Motor neuron (in vitro differentiated cells): Measurements from ENCODE around the gene PLCB1. TPM values are rescaled to one million over a fixed set of nuclear protein-coding genes. Genes with fewer than 3 reads are reported as not detected.
"Not testable (repeated sequence)": the region's sequence is repeated elsewhere in the genome, so short reads cannot be mapped to it uniquely, and the experiment has no call there.

Experiments used
- ATAC-seq, 8 experiments: fragments of 200-7000 bp; cut with Tn5 transposase; replicated peaks in 6 of 8; 2 replicates each; pipeline ENCODE4 v1.8.0; 2021; ENCODE audit warnings: mild to moderate bottlenecking in 8 of 8, moderate library complexity in 8 of 8
- H3K27ac ChIP-seq, 2 donors: fragments of 250-450 bp; sonication (Bioruptor Pico); 2 replicates each; pipeline ENCODE4 v1.9.0; 2021; ENCODE audit warnings: antibody characterized with exemption in 2 of 2, mild to moderate bottlenecking in 2 of 2, moderate library complexity in 1 of 2
- H3K4me1 ChIP-seq, 2 donors: fragments of 250-450 bp; sonication (Bioruptor Pico); replicated peaks in 1 of 2; 2 replicates each; pipeline ENCODE4 v1.6.1; 2021; ENCODE audit warnings: antibody characterized with exemption in 2 of 2, mild to moderate bottlenecking in 2 of 2, moderate library complexity in 1 of 2
- H3K4me3 ChIP-seq, 5 donors: fragments of 250-450 bp; sonication (Bioruptor Pico); 2 replicates each; pipeline ENCODE4 v1.9.0; 2021; ENCODE audit warnings: antibody characterized with exemption in 5 of 5, mild to moderate bottlenecking in 5 of 5, moderate library complexity in 4 of 5
- WGBS, 10 experiments: fragments of 450-650 bp; shearing (Covaris generic); methylation state at CpG; one replicate each; pipeline ENCODE4 v1.0.0; 2022; 5-methylcytosine and 5-hydroxymethylcytosine counted together
- in situ Hi-C, 9 experiments: fragments of 400-800 bp; cut with MboI; loops; one replicate each; pipeline ENCODE4 v1.15.0; 2021; ENCODE audit warnings: low sequenced_read_pairs in 9 of 9, low pct_unique_long_range_greater_than_20kb in 2 of 9; ENCODE audit not compliant: unreplicated experiment in 9 of 9
- total RNA-seq, 8 experiments: library from RNA; unstranded; fragments of 300-600 nt; gene quantifications; 2 replicates each; pipeline versions ENCODE4 v1.2.3 to v1.2.4, GENCODE V29; 2022

Gene PLCB1
- total RNA-seq, 8 experiments from 2014 or later, result 7.7 to 65.5 (median 36.2) TPM

GRCh38 chr20:8464368-8464767, 332.3 kb downstream of the PLCB1 start:
- no peak for ATAC-seq
- Histone ChIP-seq H3K27ac (no peak overlapping the region), H3K4me1 (no peaks in the 10 kb centered on the region), H3K4me3 (no peak overlapping the region)
- in situ Hi-C loops, result no loop called here
- WGBS, 10 experiments, result 56 to 100% (median 90%) methylated on average over 1 to 2 of the region's 2 CpGs

- H3K4me3 ChIP-seq, ATAC-seq, in situ Hi-C loops, H3K4me1 ChIP-seq, H3K27ac ChIP-seq: not testable (repeated sequence)
- 33 to 100% (median 71%) methylated on average over 1 to 2 of the region's 2 CpGs; no CpG with 5 or more reads in 3 of the 10 experiments for WGBS, 10 experiments
These were observed 334.7 kb downstream of the PLCB1 start for GRCh38 chr20:8466781-8467180.

GRCh38 chr20:8470156-8470555, 338.1 kb downstream of the PLCB1 start:
- Histone ChIP-seq H3K4me3 (no peak overlapping the region), H3K4me1 (peaks cover 4 to 17% of the 10 kb centered on the region in 2 donors), H3K27ac (no peak overlapping the region)
- no peak for ATAC-seq
- WGBS, 10 experiments, result 0 to 100% (median 86%) methylated on average over 1 of the region's 1 CpG; no CpG with 5 or more reads in 5 of the 10 experiments
- in situ Hi-C loops, result no loop called here

- 62 to 100% (median 76%) methylated on average over 1 to 2 of the region's 2 CpGs for WGBS, 10 experiments
- ATAC-seq, result no peak
- in situ Hi-C loops, result no loop called here
These were observed 339.4 kb downstream of the PLCB1 start for GRCh38 chr20:8471465-8471864.

GRCh38 chr20:8473459-8473858, 341.4 kb downstream of the PLCB1 start:
- H3K4me1 ChIP-seq, result peaks cover 4 to 17% of the 10 kb centered on the region in 2 donors
- H3K27ac ChIP-seq, result peak overlapping the region in 1 of 2 donors; percentile 57
- WGBS, 10 experiments, result 14 to 100% (median 65%) methylated on average over 1 of the region's 1 CpG; no CpG with 5 or more reads in 4 of the 10 experiments
- H3K4me3 ChIP-seq, result no peak overlapping the region
- peak in 5 of 8 experiments; percentile 96 to 99 (median 96) for ATAC-seq
- in situ Hi-C loops, result no loop called here

More at GRCh38 chr20:8471465-8471864, 339.4 kb downstream of the PLCB1 start:
- no peak overlapping the region for H3K27ac ChIP-seq
- no peak overlapping the region for H3K4me3 ChIP-seq
- peaks cover 4 to 17% of the 10 kb centered on the region in 2 donors for H3K4me1 ChIP-seq

- peaks cover 4 to 17% of the 10 kb centered on the region in 2 donors for H3K4me1 ChIP-seq
- peak in 4 of 8 experiments; percentile 23 to 54 (median 42) for ATAC-seq
- peak overlapping the region in 1 of 2 donors; percentile 57 for H3K27ac ChIP-seq
- in situ Hi-C loops, result no loop called here
- H3K4me3 ChIP-seq, result no peak overlapping the region
- WGBS, 10 experiments, result 56 to 100% (median 87%) methylated on average over 1 to 4 of the region's 4 CpGs
These were observed 342.1 kb downstream of the PLCB1 start for GRCh38 chr20:8474027-8474668.

GRCh38 chr20:8476021-8476420, 344.0 kb downstream of the PLCB1 start:
- in situ Hi-C loops, result no loop called here
- Histone ChIP-seq H3K27ac (no peak overlapping the region), H3K4me3 (no peak overlapping the region), H3K4me1 (peaks cover 4 to 17% of the 10 kb centered on the region in 2 donors)
- 93 to 100% (median 100%) methylated on average over 2 of the region's 2 CpGs; no CpG with 5 or more reads in 7 of the 10 experiments for WGBS, 10 experiments
- no peak for ATAC-seq

GRCh38 chr20:8480597-8480996, 348.5 kb downstream of the PLCB1 start:
- in situ Hi-C loops, result no loop called here
- Histone ChIP-seq H3K4me3 (no peak overlapping the region), H3K4me1 (peaks cover 0 to 5% of the 10 kb centered on the region in 2 donors), H3K27ac (no peak overlapping the region)
- 91 to 100% (median 97%) methylated on average over 3 to 6 of the region's 6 CpGs; no CpG with 5 or more reads in 3 of the 10 experiments for WGBS, 10 experiments
- ATAC-seq, result no peak

GRCh38 chr20:8487696-8488095, 355.6 kb downstream of the PLCB1 start:
- no peak overlapping the region for H3K4me3 ChIP-seq
- no peak overlapping the region for H3K27ac ChIP-seq
- peak in 2 of 8 experiments; percentile 45 to 77 for ATAC-seq
- WGBS, 10 experiments, result 0 to 100% (median 80%) methylated on average over 1 to 4 of the region's 7 CpGs; no CpG with 5 or more reads in 1 of the 10 experiments
- in situ Hi-C loops, result no loop called here
- no peaks in the 10 kb centered on the region for H3K4me1 ChIP-seq

GRCh38 chr20:8489094-8489883, 357.2 kb downstream of the PLCB1 start:
- WGBS, 10 experiments, result 71 to 100% (median 86%) methylated on average over 1 to 6 of the region's 6 CpGs
- Histone ChIP-seq H3K4me1 (no peaks in the 10 kb centered on the region), H3K27ac (no peak overlapping the region), H3K4me3 (no peak overlapping the region)
- ATAC-seq, result no peak
- in situ Hi-C loops, result no loop called here

- no peak for ATAC-seq
- Histone ChIP-seq H3K27ac (no peak overlapping the region), H3K4me1 (no peaks in the 10 kb centered on the region), H3K4me3 (no peak overlapping the region)
- in situ Hi-C loops, result no loop called here
- 44 to 100% (median 76%) methylated on average over 1 to 3 of the region's 3 CpGs; no CpG with 5 or more reads in 1 of the 10 experiments for WGBS, 10 experiments
These were observed 358.2 kb downstream of the PLCB1 start for GRCh38 chr20:8490076-8490830.

GRCh38 chr20:8492173-8492572, 360.1 kb downstream of the PLCB1 start:
- Histone ChIP-seq H3K27ac (no peak overlapping the region), H3K4me1 (no peaks in the 10 kb centered on the region), H3K4me3 (no peak overlapping the region)
- ATAC-seq, result peak in 4 of 8 experiments; percentile 22 to 55 (median 44)
- in situ Hi-C loops, result no loop called here

GRCh38 chr20:8498571-8498970, 366.5 kb downstream of the PLCB1 start:
- 77 to 100% (median 92%) methylated on average over 2 to 7 of the region's 8 CpGs; no CpG with 5 or more reads in 2 of the 10 experiments for WGBS, 10 experiments
- no peaks in the 10 kb centered on the region for H3K4me1 ChIP-seq
- in situ Hi-C loops, result no loop called here
- H3K27ac ChIP-seq, result no peak overlapping the region
- ATAC-seq, result no peak
- H3K4me3 ChIP-seq, result no peak overlapping the region
